M059J (cell line): Measurements from ENCODE around the gene RAB26. TPM values are rescaled to one million over a fixed set of nuclear protein-coding genes. Genes with fewer than 3 reads are reported as not detected.
A peak's percentile ranks its signal among the peaks of the same experiment; 100 is the strongest.
"Not testable (repeated sequence)": the region's sequence is repeated elsewhere in the genome, so short reads cannot be mapped to it uniquely, and the experiment has no call there.

Source experiments
- DNase-seq: peaks from one replicate; pipeline ENCODE4 v3.0.0-alpha.2; 2012; ENCODE audit warnings: low read depth
- total RNA-seq: library from RNA; depleted of rRNA; stranded (reverse); fragments of >200 nt; shearing (Covaris generic); gene quantifications from 2 replicates; pipeline ENCODE4 v1.2.3, GENCODE V29; 2014; rRNA removed

RAB26 gene
- total RNA-seq = 2.1 and 3.8 TPM in 2 replicates

GRCh38 chr16:2147981-2148671 is at the start of gene RAB26:
RAB26 (plus strand) TSS chr16:2148625; CDS start chr16:2148784, 159 bp downstream.
- DNase-seq = peak; percentile 87

- not testable (repeated sequence) for DNase-seq
Measured at GRCh38 chr16:2101581-2101980, 46.8 kb upstream of the RAB26 start.

GRCh38 chr16:2102471-2102870 is 46.0 kb upstream of the RAB26 start:
- no peak for DNase-seq

GRCh38 chr16:2104464-2104863 is 44.0 kb upstream of the RAB26 start:
- not testable (repeated sequence) for DNase-seq

- not testable (repeated sequence) for DNase-seq
Measured at GRCh38 chr16:2105291-2105690, 43.1 kb upstream of the RAB26 start.

GRCh38 chr16:2105769-2106168 is 42.7 kb upstream of the RAB26 start:
- DNase-seq = not testable (repeated sequence)

- not testable (repeated sequence) for DNase-seq
Measured at GRCh38 chr16:2106211-2106610, 42.2 kb upstream of the RAB26 start.

GRCh38 chr16:2107121-2107790 is 41.2 kb upstream of the RAB26 start:
- peak; percentile 35 for DNase-seq

- DNase-seq = not testable (repeated sequence)
Measured at GRCh38 chr16:2107791-2108125, 40.7 kb upstream of the RAB26 start.

- DNase-seq = not testable (repeated sequence)
Measured at GRCh38 chr16:2108446-2109270, 39.8 kb upstream of the RAB26 start.

- not testable (repeated sequence) for DNase-seq
Measured at GRCh38 chr16:2109271-2109580, 39.2 kb upstream of the RAB26 start.

GRCh38 chr16:2109872-2110271 is 38.6 kb upstream of the RAB26 start:
- DNase-seq = not testable (repeated sequence)

- DNase-seq = not testable (repeated sequence)
Measured at GRCh38 chr16:2110332-2111008, 38.0 kb upstream of the RAB26 start.

- DNase-seq = not testable (repeated sequence)
Measured at GRCh38 chr16:2111009-2111353, 37.4 kb upstream of the RAB26 start.

GRCh38 chr16:2111412-2112335 is 36.8 kb upstream of the RAB26 start:
- not testable (repeated sequence) for DNase-seq

- DNase-seq = not testable (repeated sequence)
Measured at GRCh38 chr16:2112539-2113106, 35.8 kb upstream of the RAB26 start.

- not testable (repeated sequence) for DNase-seq
Measured at GRCh38 chr16:2114225-2114624, 34.2 kb upstream of the RAB26 start.

- not testable (repeated sequence) for DNase-seq
Measured at GRCh38 chr16:2114885-2115590, 33.4 kb upstream of the RAB26 start.

- no peak for DNase-seq
Measured at GRCh38 chr16:2115591-2115973, 32.8 kb upstream of the RAB26 start.

GRCh38 chr16:2116428-2116827 is 32.0 kb upstream of the RAB26 start:
- DNase-seq = not testable (repeated sequence)
